CD4-positive, alpha-beta T cell (primary cell): ENCODE measurements around the gene EPHA1. TPM values are rescaled to one million over a fixed set of nuclear protein-coding genes. Genes with fewer than 3 reads are reported as not detected.

Experiments
- ATAC-seq: fragments of 200-7000 bp; cut with Tn5 transposase; one replicate; pipeline ENCODE4 v1.10.0; 2022; ENCODE audit warnings: mild to moderate bottlenecking; ENCODE audit not compliant: poor library complexity
- CTCF ChIA-PET: fragments of 350-600 bp; sonication (Branson Sonifier 250); formaldehyde crosslinking; loops from one replicate; lab custom pipeline; 2021; ENCODE audit warnings: antibody characterized with exemption, inconsistent platforms; lab: Charles Lee
- POLR2A ChIA-PET: fragments of 350-600 bp; sonication (Branson Sonifier 250); formaldehyde crosslinking; loops from one replicate; lab custom pipeline; 2021; ENCODE audit warnings: antibody characterized with exemption, inconsistent platforms; lab: Charles Lee
- DNase-seq, 14 experiments: peaks; one replicate each; pipeline ENCODE4 v3.0.0-alpha.2; 2013 to 2020; ENCODE audit warnings: mixed read lengths in 2 of 14
- H3K27ac ChIP-seq, 2 donors: one replicate each; pipeline versions ENCODE4 v1.5.1 to v1.7.0; 2013; ENCODE audit warnings: low read length in 2 of 2, low read depth in 1 of 2, mild to moderate bottlenecking in 1 of 2
- H3K27me3 ChIP-seq, 2 experiments: 1 replicate in 1 of 2; 2 replicates in 1 of 2; pipeline versions ENCODE4 v1.6.1 to v1.7.0; 2013; ENCODE audit warnings: low read length in 2 of 2, control low read depth in 1 of 2, mild to moderate bottlenecking in 1 of 2, moderate library complexity in 1 of 2; ENCODE audit not compliant: insufficient read depth in 2 of 2, control insufficient read depth in 1 of 2
- H3K36me3 ChIP-seq: one replicate; pipeline ENCODE4 v1.6.1; 2013; ENCODE audit warnings: low read length, control low read depth; ENCODE audit not compliant: insufficient read depth
- H3K4me1 ChIP-seq: one replicate; pipeline ENCODE4 v1.6.1; 2013; ENCODE audit warnings: low read length, control low read depth; ENCODE audit not compliant: insufficient read depth
- H3K4me3 ChIP-seq: one replicate; pipeline ENCODE4 v1.5.1; 2013; ENCODE audit warnings: mild to moderate bottlenecking, low read length, moderate library complexity
- H3K9me3 ChIP-seq, 2 experiments: 1 replicate in 1 of 2; 2 replicates in 1 of 2; pipeline versions ENCODE4 v1.6.1 to v1.7.0; 2013; ENCODE audit warnings: low read length in 2 of 2, mild to moderate bottlenecking in 2 of 2, control low read depth in 1 of 2, moderate library complexity in 1 of 2; ENCODE audit not compliant: control insufficient read depth in 1 of 2, insufficient read depth in 1 of 2
- H3K27ac Mint-ChIP-seq: one replicate; pipeline ENCODE4 v1.8.0; 2020; ENCODE audit warnings: mixed read lengths
- H3K27me3 Mint-ChIP-seq: one replicate; pipeline ENCODE4 v1.8.0; 2021; ENCODE audit warnings: mixed read lengths
- H3K36me3 Mint-ChIP-seq: one replicate; pipeline ENCODE4 v1.8.0; 2021; ENCODE audit warnings: low read depth, mixed read lengths
- H3K4me1 Mint-ChIP-seq: one replicate; pipeline ENCODE4 v1.8.0; 2021; ENCODE audit warnings: low read depth, mixed read lengths
- H3K4me3 Mint-ChIP-seq: one replicate; pipeline ENCODE4 v1.8.0; 2020; ENCODE audit warnings: mild to moderate bottlenecking, mixed read lengths
- H3K9me3 Mint-ChIP-seq: one replicate; pipeline ENCODE4 v1.8.0; 2020; ENCODE audit warnings: mixed read lengths
- CTCF ChIP-seq: fragments of 200-600 bp; IDR thresholded peaks from one replicate; pipeline ENCODE4 v1.8.0; 2022; ENCODE audit warnings: antibody characterized with exemption, mild to moderate bottlenecking
- intact Hi-C, 2 experiments: fragments of 100-400 bp; cut with DNase I in 1 of 2; cut with micrococcal nuclease in 1 of 2; formaldehyde crosslinking; loops; one replicate each; pipeline versions ENCODE4 v1.15.1 to v1.9.0; 2023 to 2025; cut with DNase I, micrococcal nuclease
- total RNA-seq, 174 experiments: library from RNA in 2 of 174; stranded (reverse) in 2 of 174; gene quantifications; one replicate each; pipeline ENCODE4 v1.2.3 and lab custom pipeline; 2021 to 2026

Gene EPHA1
- total RNA-seq, 2 experiments from 2014 or later, result 16.0 to 19.0 TPM

DNA sequence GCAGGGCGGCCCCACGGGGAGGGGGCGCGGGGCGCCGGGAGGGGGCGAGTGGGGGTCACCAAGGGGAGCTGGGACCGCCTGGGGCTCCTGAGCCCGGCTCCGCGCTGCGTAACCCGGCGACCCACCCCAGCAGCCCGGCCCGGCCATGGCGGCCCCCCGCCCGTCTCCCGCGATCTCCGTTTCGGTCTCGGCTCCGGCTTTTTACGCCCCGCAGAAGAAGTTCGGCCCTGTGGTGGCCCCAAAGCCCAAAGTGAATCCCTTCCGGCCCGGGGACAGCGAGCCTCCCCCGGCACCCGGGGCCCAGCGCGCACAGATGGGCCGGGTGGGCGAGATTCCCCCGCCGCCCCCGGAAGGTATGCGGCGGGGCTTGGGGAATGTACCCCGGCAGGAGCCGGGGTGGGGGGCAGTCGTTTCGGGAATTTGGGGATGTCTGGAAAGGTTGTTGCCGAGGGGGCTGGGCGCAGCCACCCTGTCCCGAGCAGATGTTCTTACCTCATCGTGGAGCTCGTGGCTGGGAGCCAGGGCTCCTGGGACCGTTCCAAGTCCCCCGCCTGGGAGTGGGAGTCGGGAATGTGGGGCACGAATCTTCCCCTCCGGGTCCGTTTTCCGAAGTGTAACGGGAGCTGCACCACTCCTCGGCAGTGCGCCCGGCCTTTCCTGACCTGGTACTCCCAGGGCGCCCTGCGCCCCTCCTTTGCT, 27.1 kb downstream of the EPHA1 start:
- Histone ChIP-seq H3K4me1 (peaks cover 77% of the 10 kb centered on the region), H3K4me3 (peak overlapping the region; percentile 87), H3K27ac (peak overlapping the region; percentile 74 to 97), H3K27me3 (no peaks in the 10 kb centered on the region), H3K9me3 (no peaks in the 10 kb centered on the region), H3K36me3 (no peaks in the 10 kb centered on the region)
- ChIA-PET CTCF (interaction anchor here (1.7 to 1.8 kb wide), 2 partner anchors 26 to 37 kb away, joined by 12 to 16 read pairs; partner anchors contain the start of gene EPHA1), POLR2A (interaction anchor here (1.1 to 3.1 kb wide), 5 partner anchors 9 to 141 kb away, joined by 3 to 17 read pairs (median 5); partner anchors contain the start of gene CASP2)
- Mint-ChIP-seq H3K27ac (no peak overlapping the region), H3K4me1 (peaks cover 29% of the 10 kb centered on the region), H3K9me3 (no peaks in the 10 kb centered on the region), H3K36me3 (peaks cover 14% of the 10 kb centered on the region), H3K4me3 (no peak overlapping the region), H3K27me3 (no peaks in the 10 kb centered on the region)
- DNase-seq (peak in 2 of 14 experiments; percentile 28 to 30), ATAC-seq (no peak)
- TF ChIP-seq CTCF, result no peak
- intact Hi-C loops, result loop anchor here (2.0 to 10.0 kb wide), 5 partner anchors 23 to 574 kb away; partner anchors contain the start of genes CASP2 (in 1 of the 2), EPHA1 (in 1 of the 2) and EPHB6 (in 1 of the 2)

DNA sequence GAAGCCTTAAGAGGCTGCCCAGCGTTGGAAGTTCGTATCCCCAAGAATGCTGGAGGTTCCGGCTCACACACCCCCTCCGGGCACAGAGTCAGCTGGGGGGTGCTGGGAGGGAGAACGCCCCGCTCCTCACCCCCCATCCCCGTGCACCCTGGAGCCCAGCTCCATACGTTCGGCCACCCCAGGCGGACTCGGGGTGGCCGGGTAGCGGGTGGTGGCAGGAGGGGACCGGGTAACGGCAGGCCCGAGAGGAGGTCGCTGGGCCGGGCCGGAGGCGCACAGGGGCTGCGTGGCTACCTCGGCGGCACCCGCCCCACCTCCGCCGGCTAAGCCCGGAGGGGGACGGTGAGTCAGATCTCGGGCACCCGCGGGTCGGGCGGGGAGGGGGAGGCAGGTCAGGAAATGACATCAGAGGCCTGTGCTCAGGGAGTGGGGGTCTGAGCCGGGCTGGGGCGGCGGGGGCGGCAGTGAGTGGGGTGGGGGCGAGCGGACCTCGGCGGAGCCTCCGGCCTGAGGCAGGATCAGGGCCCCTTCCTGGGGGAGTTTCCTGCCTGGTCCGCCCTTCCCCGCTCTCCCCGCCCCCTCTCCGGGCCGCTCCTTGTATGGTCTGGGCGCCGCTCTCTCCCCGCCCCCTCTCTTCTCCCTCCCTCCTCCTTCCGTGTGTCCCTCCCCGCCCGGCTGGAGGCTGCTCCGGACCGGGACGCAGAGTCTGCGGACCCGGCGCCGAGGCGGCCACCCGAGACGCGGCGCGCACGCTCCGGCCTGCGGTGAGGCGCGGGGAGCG, 27.8 kb downstream of the EPHA1 start, which contains the start of gene ZYX:
Gene ZYX (plus strand): TSS at position 700 of the 781 bp plus-strand sequence. CDS start 227 bp downstream, outside the sequence.
- ChIA-PET POLR2A (interaction anchor here (0.6 to 3.1 kb wide), 25 partner anchors 9 to 937 kb away, joined by 3 to 57 read pairs (median 4); partner anchors contain the start of genes CASP2, EPHA1 and GSTK1), CTCF (interaction anchor here (0.6 to 2.1 kb wide), 41 partner anchors 8 to 766 kb away, joined by 3 to 16 read pairs (median 5); partner anchors contain the start of genes CASP2, EPHA1, FAM131B and GSTK1)
- peak; percentile 73 to 92 (median 87) for DNase-seq
- peaks cover 36% of the 10 kb centered on the region for H3K4me1 Mint-ChIP-seq
- Histone ChIP-seq H3K4me3 (peak within 1 kb of the TSS; percentile 87), H3K27ac (peak within 1 kb of the TSS; percentile 91 to 97), H3K27me3 (no peaks in the 10 kb centered on the region), H3K9me3 (no peaks in the 10 kb centered on the region), H3K4me1 (peaks cover 77% of the 10 kb centered on the region), H3K36me3 (no peaks in the 10 kb centered on the region)
- peak within 1 kb of the TSS; percentile 95 for H3K4me3 Mint-ChIP-seq
- ATAC-seq, result peak; percentile 72
- intact Hi-C loops, result loop anchor here (1.0 to 10.0 kb wide), 6 partner anchors 28 to 574 kb away; partner anchors contain the start of genes CASP2 (in 1 of the 2), EPHA1 (in 1 of the 2) and EPHB6 (in 1 of the 2)
- peak within 1 kb of the TSS; percentile 98 for H3K27ac Mint-ChIP-seq
- peaks cover 14% of the 10 kb centered on the region for H3K36me3 Mint-ChIP-seq
- no peaks in the 10 kb centered on the region for H3K27me3 Mint-ChIP-seq
- no peak for TF ChIP-seq CTCF
- H3K9me3 Mint-ChIP-seq, result no peaks in the 10 kb centered on the region

- CTCF ChIA-PET, result interaction anchor here (0.6 to 2.1 kb wide), 41 partner anchors 8 to 765 kb away, joined by 3 to 16 read pairs (median 5); partner anchors contain the start of genes CASP2, EPHA1, FAM131B and GSTK1
- peak; percentile 79 to 95 (median 88) for DNase-seq
- POLR2A ChIA-PET, result interaction anchor here (0.6 to 3.1 kb wide), 30 partner anchors 8 to 936 kb away, joined by 3 to 57 read pairs (median 4); partner anchors contain the start of genes CASP2, EPHA1 and GSTK1
Observed at GRCh38 chr7:143380260-143380645, 28.4 kb downstream of the EPHA1 start.

More at GRCh38 chr7:143380260-143380645, 28.4 kb downstream of the EPHA1 start:
- peak; percentile 58 for ATAC-seq
- Histone ChIP-seq H3K9me3 (no peaks in the 10 kb centered on the region), H3K27me3 (no peaks in the 10 kb centered on the region), H3K36me3 (no peaks in the 10 kb centered on the region), H3K4me1 (peaks cover 77% of the 10 kb centered on the region), H3K4me3 (peak overlapping the region; percentile 87), H3K27ac (peak overlapping the region; percentile 91 to 97)
- H3K9me3 Mint-ChIP-seq, result no peaks in the 10 kb centered on the region
- H3K36me3 Mint-ChIP-seq, result peaks cover 14% of the 10 kb centered on the region
- H3K27me3 Mint-ChIP-seq, result no peaks in the 10 kb centered on the region
- intact Hi-C loops, result loop anchor here (1.0 to 10.0 kb wide), 6 partner anchors 29 to 573 kb away; partner anchors contain the start of genes CASP2 (in 1 of the 2), EPHA1 (in 1 of the 2) and EPHB6 (in 1 of the 2)
- H3K4me3 Mint-ChIP-seq, result peak overlapping the region; percentile 95
- peak; percentile 79 for TF ChIP-seq CTCF
- peak overlapping the region; percentile 98 for H3K27ac Mint-ChIP-seq
- H3K4me1 Mint-ChIP-seq, result peaks cover 42% of the 10 kb centered on the region
